Mucosa of descending colon (tissue), 3 donors: ENCODE data around the gene UBE2QL1. TPM values are rescaled to one million over a fixed set of nuclear protein-coding genes. Genes with fewer than 3 reads are reported as not detected.

Source experiments
- ATAC-seq: fragments of 200-7000 bp; cut with Tn5 transposase; one replicate; pipeline ENCODE4 v1.9.1; 2020; ENCODE audit warnings: mild to moderate bottlenecking, moderate library complexity
- DNase-seq, 3 donors: peaks; one replicate each; pipeline ENCODE4 v3.0.0-alpha.2; 2020
- H3K36me3 ChIP-seq: fragments of 200-600 bp; one replicate; pipeline ENCODE4 v1.8.0; 2021; ENCODE audit warnings: low read depth, mild to moderate bottlenecking
- H3K4me1 ChIP-seq: fragments of 200-600 bp; one replicate; pipeline ENCODE4 v1.8.0; 2021; ENCODE audit warnings: low read depth, mild to moderate bottlenecking
- H3K4me3 ChIP-seq: fragments of 200-600 bp; one replicate; pipeline ENCODE4 v1.8.0; 2021; ENCODE audit warnings: mild to moderate bottlenecking
- H3K9me3 ChIP-seq: fragments of 200-600 bp; one replicate; pipeline ENCODE4 v1.8.0; 2021; ENCODE audit warnings: mild to moderate bottlenecking
- CTCF ChIP-seq: fragments of 200-600 bp; IDR thresholded peaks from one replicate; pipeline ENCODE4 v1.8.0; 2022; ENCODE audit warnings: antibody characterized with exemption, mild to moderate bottlenecking
- intact Hi-C, 2 donors: fragments of 100-400 bp; cut with DNase I in 1 of 2; cut with micrococcal nuclease in 1 of 2; formaldehyde crosslinking; loops; one replicate each; pipeline versions ENCODE4 v1.11.0 to v1.11.1; 2022; cut with DNase I, micrococcal nuclease
- total RNA-seq, 3 donors: library from RNA; stranded (reverse); fragmentation: NEBNext Ultra II Directional in 2 of 3; extraction: Animal tissue kit (Norgen Biotek cat#: 25700) in 2 of 3; gene quantifications; one replicate each; pipeline versions ENCODE4 v1.2.1 to v1.2.4, GENCODE V29; 2021 to 2023
- donor health status: DM: no; HTN: no; CAD: no; lungs with moderate emphysema.
- donor health status: DM: no; HTN: no; CAD: no.
- donor health status: DM: no; HTN: yes; CAD: no.

Gene UBE2QL1
- total RNA-seq, 3 donors from 2014 or later: 0.19 to 4.1 (median 0.26) TPM

- intact Hi-C loops: no loop called here
These were observed 95.3 kb downstream of the UBE2QL1 start for GRCh38 chr5:6543830-6544560.

More at GRCh38 chr5:6543830-6544560, 95.3 kb downstream of the UBE2QL1 start:
- DNase-seq (no peak), ATAC-seq (no peak)
- Histone ChIP-seq H3K9me3 (no peaks in the 10 kb centered on the region), H3K4me3 (no peak overlapping the region), H3K36me3 (no peaks in the 10 kb centered on the region), H3K4me1 (no peaks in the 10 kb centered on the region)
- no peak for TF ChIP-seq CTCF

Other genes starting within 250 kb of the UBE2QL1 start
- gene MED10, start 70.3 kb upstream of the UBE2QL1 start, total RNA-seq: 10 to 100 TPM; 24.7 to 44.9 (median 27.2) TPM
- gene NSUN2, start 184.2 kb downstream of the UBE2QL1 start, total RNA-seq: 10 to 100 TPM; 50.3 to 54.3 (median 52.5) TPM
- gene SRD5A1, start 184.6 kb downstream of the UBE2QL1 start, total RNA-seq: 10 to 100 TPM; 12.7 to 16.2 (median 14.3) TPM